HG02852 (cell line): Measurements from ENCODE around the gene PKN1.
"Not testable (repeated sequence)": the region's sequence is repeated elsewhere in the genome, so short reads cannot be mapped to it uniquely, and the experiment has no call there.

Experiments
- ATAC-seq: cut with Tn5 transposase; IDR thresholded peaks from one replicate; pipeline ENCODE4 v1.9.1; 2021; ENCODE audit warnings: mild to moderate bottlenecking, moderate library complexity; ENCODE audit not compliant: unreplicated experiment

PKN1 gene

GRCh38 chr19:14480700-14481079 lies 47.6 kb downstream of the PKN1 start:
- no peak for ATAC-seq

DNA sequence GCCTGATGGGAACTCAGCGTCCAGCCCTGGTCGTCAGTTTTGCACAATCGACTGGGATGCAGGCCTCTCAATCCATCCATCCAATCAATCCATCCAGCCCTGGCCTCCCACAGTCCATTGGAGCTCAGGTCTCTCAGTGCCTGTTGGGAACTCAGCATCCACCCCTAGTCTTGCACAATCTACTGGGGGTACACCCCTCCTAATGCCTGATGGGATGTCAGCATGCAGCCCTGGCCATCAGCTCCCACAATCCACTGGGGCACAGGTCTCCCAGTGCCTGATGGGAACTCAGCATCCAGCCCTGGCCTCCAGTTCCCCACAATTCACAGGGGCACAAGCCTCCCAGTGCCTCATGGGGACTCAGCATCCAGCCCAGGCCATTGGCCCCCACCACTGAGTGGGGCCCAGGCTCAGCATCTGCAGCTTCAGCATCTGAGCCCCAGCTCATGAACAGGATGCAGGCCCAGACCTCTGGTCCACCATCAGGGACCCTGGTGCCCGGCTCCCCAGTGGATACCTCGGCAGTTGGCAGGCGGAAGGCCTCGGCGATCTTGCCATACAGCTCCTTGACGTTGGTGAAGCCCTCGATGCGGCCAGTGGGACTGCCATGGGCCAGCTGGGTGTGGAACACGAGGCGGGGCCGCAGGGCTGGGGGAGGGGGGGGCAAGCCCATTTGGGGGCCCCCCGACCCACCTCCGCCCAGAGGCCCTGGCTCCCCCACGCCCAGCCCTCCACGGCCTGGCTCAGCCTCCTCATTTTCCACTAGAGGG lies 49.3 kb downstream of the PKN1 start:
- no peak for ATAC-seq

DNA sequence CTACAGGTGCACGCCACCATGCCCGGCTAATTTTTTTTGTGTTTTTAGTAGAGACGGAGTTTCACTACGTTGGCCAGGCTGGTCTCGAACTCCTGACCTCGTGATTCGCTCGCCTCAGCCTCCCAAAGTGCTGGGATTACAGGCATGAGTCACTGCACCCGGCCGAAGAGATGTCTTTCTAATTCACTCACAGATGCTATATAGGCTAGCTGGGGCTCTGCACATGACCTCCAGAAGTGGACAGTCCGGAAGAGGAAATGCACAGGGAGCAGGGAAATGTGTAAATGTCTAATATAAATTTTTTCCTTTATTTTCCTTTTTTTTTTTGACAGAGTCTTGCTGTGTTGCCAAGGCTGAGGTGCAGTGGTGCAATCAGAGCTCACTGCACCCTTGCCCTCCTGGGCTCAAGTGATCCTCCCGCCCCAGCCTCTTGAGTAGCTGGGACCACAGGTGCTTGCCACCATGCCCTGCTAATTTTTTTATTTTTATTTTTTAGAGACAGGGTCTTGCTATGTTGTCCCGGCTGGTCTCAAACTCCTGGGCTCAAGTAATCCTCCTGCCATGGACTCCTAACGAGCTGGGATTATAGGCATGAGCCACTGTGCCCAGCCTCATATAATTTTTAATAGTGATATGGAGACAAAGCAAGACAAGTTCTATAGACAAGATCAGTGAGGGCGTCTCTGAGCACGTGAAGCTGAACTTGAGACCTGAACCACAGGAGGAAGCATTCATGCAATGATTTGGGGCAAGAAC lies 54.4 kb downstream of the PKN1 start:
- ATAC-seq = no peak

GRCh38 chr19:14492756-14493337 lies 59.7 kb downstream of the PKN1 start:
- no peak for ATAC-seq

GRCh38 chr19:14494411-14494810 lies 61.3 kb downstream of the PKN1 start:
- ATAC-seq = no peak

DNA sequence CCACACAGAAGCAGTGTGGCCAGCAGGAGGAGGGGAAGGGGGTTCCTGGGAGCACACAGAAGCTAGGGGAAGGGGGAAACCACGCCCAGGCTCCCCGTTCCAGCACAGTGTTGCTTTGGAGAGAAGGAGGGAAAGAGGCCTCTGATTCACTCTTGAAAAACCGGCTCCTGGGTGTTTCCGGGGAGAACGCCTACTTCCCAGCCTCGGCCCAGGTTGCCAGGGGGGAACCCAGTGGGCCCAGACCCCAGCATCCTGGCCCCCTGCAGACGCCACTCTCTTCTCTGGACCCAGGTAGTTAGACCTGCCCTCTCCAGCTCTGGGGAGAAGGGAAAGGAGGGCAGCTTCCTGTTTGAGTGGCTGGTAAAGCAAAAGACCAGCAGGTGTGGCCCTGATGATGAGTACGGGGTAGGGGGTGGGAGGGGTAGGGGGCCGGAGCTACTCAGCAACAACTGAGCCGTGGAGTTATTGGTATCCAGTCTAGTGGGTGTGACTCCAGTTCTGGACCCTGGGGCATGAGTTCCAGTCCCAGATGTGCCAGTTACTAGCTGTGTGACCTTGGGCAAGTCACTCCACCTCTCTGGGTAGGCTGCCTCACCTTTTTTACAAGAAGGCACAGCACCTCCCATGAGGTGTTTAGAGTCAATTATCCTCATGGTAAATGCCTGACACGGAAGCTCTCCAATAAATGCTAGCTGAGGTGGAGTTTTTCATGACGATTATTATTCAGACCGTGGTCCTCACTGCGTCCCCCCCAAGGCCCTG lies 62.0 kb downstream of the PKN1 start:
- ATAC-seq = no peak

DNA sequence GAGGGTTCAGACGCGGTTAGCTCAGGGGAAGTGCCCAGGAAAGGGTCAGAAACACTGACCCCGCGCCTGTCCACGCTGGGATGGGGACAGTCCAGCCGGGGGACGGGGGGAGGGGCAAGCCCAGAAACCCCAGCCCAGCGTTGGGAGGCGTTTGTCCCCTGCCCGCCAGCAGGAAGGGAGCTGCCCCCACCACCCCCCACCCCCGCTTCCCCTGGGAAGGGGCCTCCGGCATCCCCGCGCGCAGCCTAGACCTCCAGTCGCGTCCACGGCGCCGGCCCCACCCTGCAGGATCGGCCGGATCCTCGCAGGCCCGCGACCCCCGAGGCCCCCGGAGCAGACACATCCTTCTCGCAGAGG lies 62.5 kb downstream of the PKN1 start:
- ATAC-seq = no peak

DNA sequence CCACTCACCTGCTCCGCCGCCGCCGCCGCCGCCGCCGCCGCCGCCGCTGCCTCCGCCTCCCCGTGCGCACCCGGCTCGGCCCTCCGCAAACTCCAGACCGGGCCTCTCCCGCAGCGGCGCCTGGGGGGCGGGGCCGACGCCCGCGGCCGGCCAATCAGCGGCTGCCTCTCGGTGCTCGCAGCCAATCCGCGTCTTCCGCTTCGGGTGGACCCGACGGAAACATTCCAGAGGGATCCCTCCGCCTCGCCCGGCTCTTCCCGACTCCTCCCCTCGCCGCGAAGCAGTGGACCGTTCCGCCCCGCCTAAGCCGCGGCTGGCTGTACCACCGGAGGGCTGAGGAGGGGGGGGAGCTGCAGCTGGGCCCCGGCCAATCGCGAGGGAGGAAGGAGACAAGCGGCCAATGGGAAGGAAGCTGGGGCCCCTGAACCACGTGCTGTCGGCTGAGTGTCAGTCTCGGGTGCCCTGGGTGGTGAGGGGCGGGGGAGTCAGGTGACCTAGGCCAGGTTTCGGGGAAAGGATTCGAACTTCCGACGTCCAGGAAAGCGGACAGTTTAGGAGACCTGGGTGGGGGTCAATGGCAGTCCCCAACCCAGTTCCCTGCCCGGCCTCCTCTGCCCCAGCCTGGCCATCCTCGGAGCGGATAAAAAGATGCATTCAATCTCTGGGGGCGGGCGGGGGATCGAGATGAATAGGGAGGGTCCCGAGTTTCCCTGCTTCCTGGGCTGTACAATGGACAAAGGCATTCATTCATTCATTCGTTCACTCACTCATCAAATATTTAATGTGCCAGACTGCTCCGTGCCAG lies 63.1 kb downstream of the PKN1 start, which contains the start of gene GIPC1:
TSS of gene GIPC1 (minus strand) at position 99 of the 805 bp plus-strand sequence. CDS start 13,151 bp downstream, outside the sequence.
- ATAC-seq = peak; percentile 68

DNA sequence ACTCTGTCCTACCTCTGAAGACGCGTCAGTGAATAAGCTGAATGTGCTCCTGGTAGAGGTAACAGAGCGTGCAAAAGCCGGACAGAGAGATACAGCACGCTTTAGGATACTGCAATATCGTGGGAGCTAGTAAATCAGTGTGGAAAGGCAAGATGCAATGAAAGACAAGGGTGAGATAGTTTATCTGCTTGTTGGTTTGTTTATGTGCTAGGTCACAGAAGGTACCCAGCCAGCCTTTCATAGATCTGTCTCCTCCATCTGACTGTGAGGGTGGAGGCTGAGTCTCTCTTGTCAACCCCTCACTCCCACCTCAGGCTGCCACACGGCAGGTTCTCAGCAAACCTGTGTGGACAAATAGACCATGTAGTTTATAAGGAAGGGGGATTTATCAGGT lies 63.7 kb downstream of the PKN1 start:
- ATAC-seq = no peak

GRCh38 chr19:14497228-14497921 lies 64.3 kb downstream of the PKN1 start:
- no peak for ATAC-seq

DNA sequence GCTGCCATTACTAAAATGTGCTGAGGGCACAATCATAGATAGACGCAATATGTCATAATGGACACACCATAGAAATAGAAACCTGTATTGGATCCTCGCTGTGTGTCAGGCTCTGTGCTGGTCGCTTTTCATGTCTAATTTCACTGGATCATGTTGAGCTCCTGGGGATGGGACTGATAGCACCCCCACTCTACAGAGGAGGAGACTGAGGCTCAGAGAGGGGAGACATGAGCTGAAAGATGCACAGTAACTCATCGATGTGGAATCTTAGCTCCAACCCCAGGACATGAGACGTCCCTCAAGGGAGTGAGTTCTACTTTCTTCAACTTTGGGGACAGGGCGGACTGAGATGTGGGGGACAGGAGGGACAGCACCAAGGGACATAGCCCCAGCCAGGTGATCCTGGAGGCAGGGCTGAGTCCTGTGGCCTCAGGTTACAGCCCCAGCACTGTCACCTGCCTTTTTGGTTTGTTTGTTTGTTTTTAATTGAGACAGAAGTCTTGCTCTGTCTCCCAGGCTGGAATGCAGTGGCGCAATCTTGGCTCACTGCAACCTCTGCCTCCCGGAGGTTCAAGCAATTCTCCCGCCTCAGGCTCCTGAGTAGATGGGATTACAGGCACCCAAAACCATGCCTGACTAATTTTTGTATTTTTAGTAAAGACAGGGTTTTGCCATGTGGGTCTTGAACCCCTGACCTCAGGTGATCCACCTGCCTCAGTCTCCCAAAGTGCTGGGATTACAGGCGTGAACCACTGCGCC lies 69.4 kb downstream of the PKN1 start:
- no peak for ATAC-seq

DNA sequence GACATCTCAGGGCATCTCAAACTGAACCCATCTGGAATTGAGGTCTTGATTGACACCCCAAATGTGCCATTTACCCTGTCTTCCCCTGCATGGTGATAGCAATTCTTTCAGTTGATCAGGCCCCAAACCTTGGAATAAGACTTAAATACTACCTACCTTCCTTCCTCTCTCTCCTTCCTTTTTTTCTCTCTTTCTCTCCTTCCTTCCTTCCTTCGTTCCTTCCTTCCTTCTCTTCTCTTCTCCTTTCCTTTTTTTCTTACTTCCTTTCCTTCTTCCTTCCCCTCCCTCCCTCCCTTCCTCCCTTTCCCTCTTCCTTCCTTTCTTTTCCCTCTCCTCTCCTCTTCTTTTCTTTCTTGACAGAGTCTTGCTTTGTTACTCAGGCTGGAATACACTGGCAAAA lies 70.2 kb downstream of the PKN1 start:
- no peak for ATAC-seq

- not testable (repeated sequence) for ATAC-seq
These were observed 71.5 kb downstream of the PKN1 start for GRCh38 chr19:14504575-14504974.

GRCh38 chr19:14505488-14506239 lies 72.6 kb downstream of the PKN1 start:
- ATAC-seq = no peak

GRCh38 chr19:14507704-14508542 lies 74.8 kb downstream of the PKN1 start:
- no peak for ATAC-seq

DNA sequence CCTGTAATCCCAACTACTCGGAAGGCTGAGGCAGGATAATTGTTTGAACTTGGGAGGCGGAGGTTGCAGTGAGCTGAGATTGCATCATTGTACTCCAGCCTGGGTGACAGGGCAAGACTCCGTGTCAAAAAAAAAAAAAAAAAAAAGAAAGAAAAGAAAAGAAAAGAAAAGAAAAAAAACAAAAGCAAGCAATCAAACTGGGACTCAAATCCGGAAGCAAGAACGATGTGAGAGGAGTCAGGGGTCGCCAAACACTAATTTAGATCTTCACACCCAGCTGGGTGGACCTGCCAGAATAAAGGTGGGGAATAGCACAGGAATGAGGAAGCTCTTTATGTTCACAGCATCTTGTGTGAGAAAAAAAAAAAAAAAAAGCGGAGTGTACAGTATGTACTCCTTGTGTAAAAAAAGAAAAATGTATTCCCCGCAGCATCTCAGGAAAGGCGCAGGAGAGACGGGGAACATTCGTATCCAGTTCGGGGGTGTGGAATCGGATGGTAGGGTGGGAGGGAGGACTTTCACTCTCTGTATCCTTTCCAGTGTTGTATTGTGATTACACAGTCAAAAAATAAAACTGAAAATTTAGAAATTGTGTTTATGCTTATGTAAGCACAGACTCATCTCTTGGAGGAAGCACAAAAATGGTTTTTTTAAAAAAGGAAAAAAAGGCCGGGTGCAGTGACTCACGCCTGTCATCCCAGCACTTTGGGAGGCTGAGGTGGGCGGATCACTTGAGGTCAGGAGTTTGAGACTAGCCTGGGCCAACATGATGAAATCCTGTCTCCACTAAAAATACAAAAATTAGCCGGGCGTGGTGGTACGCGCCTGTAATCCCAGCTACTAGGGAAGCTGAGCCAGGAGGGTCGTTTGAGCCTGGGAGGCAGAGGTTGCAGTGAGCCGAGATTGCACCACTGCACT lies 77.5 kb downstream of the PKN1 start:
- no peak for ATAC-seq

GRCh38 chr19:14511229-14511593 lies 78.1 kb downstream of the PKN1 start:
- no peak for ATAC-seq
